Measurements from ENCODE around the gene NTHL1.

Gene NTHL1

GRCh38 chr16:2009791-2010510 is 37.7 kb downstream of the NTHL1 start, which contains the start of gene ZNF598:
Gene ZNF598 (minus strand): TSS chr16:2009821.
- DNase-seq (ENCODE audit: low spot score): peak; percentile 96
- peak; percentile 96 for FAIRE-seq

GRCh38 chr16:2009164-2009711 is 38.4 kb downstream of the NTHL1 start:
- FAIRE-seq (no peak), DNase-seq (ENCODE audit: low spot score) (peak; percentile 40)

GRCh38 chr16:2008631-2009163 is 38.9 kb downstream of the NTHL1 start:
- DNase-seq (ENCODE audit: low spot score): no peak
- FAIRE-seq: no peak

- no peak for FAIRE-seq
- no peak for DNase-seq (ENCODE audit: low spot score)
Measured at GRCh38 chr16:2008009-2008526, 39.6 kb downstream of the NTHL1 start.

- FAIRE-seq (no peak), DNase-seq (ENCODE audit: low spot score) (no peak)
Measured at GRCh38 chr16:2007081-2007836, 40.4 kb downstream of the NTHL1 start.

GRCh38 chr16:2006317-2006716 is 41.3 kb downstream of the NTHL1 start:
- DNase-seq (ENCODE audit: low spot score): no peak
- FAIRE-seq: no peak

GRCh38 chr16:2005646-2006045 is 42.0 kb downstream of the NTHL1 start:
- DNase-seq (ENCODE audit: low spot score) (no peak), FAIRE-seq (no peak)

- DNase-seq (ENCODE audit: low spot score) (no peak), FAIRE-seq (no peak)
Measured at GRCh38 chr16:2004795-2005517, 42.7 kb downstream of the NTHL1 start.

- DNase-seq (ENCODE audit: low spot score) (peak; percentile 95), FAIRE-seq (peak; percentile 17)
Measured at GRCh38 chr16:2003827-2004641, 43.6 kb downstream of the NTHL1 start.

GRCh38 chr16:2003231-2003826 is 44.3 kb downstream of the NTHL1 start:
- DNase-seq (ENCODE audit: low spot score) (no peak), FAIRE-seq (no peak)

GRCh38 chr16:2002406-2003230 is 45.0 kb downstream of the NTHL1 start:
- FAIRE-seq (no peak), DNase-seq (ENCODE audit: low spot score) (no peak)

GRCh38 chr16:2001456-2002355 is 45.9 kb downstream of the NTHL1 start:
- DNase-seq (ENCODE audit: low spot score) (no peak), FAIRE-seq (peak; percentile 72)

- DNase-seq (ENCODE audit: low spot score): no peak
- FAIRE-seq: no peak
Measured at GRCh38 chr16:2001035-2001434, 46.6 kb downstream of the NTHL1 start.

- no peak for FAIRE-seq
- no peak for DNase-seq (ENCODE audit: low spot score)
Measured at GRCh38 chr16:1999866-2000514, 47.6 kb downstream of the NTHL1 start.

GRCh38 chr16:1998852-1999801 is 48.5 kb downstream of the NTHL1 start:
- no peak for FAIRE-seq
- no peak for DNase-seq (ENCODE audit: low spot score)

- FAIRE-seq (no peak), DNase-seq (ENCODE audit: low spot score) (no peak)
Measured at GRCh38 chr16:1998360-1998835, 49.2 kb downstream of the NTHL1 start.
